NK-92 (cell line): ENCODE data around the gene CATSPERB.
"Not testable (repeated sequence)": the region's sequence is repeated elsewhere in the genome, so short reads cannot be mapped to it uniquely, and the experiment has no call there.

Experiments used
- DNase-seq: peaks from one replicate; lab custom pipeline; 2025; ENCODE audit not compliant: unreplicated experiment; lab: John Stamatoyannopoulos, UW

CATSPERB gene

DNA sequence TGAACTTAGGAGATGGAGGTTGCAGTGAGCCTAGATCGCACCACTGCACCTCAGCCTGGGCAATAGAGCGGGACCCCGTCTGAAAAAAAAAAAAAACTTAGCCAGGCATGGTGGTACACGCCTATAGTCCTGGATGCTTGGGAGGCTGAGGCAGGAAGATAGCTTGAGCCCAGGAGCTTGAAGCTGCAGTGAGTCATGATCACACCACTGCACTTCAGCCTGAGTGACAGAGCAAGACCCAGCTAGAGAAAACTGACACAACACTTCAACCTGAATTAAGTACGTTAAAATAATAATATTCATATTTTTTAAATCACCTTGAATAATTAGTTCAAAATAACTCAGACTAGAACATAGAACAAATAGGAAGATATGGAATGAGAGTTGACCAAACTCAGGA is 5.7 kb upstream of the CATSPERB start:
- DNase-seq, result no peak

DNA sequence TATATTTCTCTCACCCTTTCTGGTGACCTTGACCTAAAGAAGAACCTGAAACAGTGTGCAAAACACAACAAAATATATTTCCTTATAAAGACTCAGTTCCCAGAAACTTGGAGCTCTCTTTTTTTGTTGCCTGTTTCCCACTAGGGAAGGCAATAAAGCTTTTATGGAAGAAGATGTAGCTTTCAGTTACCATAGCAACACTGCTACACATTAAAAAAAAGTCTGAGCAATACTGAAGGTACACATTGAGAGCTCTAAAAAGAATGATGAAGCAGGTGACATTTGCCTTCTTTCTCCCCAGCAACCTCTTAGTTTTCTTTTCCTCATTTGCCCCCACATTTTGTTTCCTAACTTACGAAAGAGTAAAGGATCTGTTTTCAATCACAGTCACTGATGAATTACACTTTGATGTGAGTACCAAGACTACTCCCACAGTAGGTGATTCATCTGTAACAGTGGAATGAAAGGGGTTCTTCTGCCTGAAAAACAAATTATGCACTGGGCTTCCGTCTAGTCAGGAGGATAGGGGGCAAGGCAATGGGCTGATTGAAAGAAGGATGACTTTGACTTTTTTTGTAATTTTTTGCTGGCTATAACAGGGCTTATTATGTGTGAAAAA is 1.1 kb upstream of the CATSPERB start:
- no peak for DNase-seq

DNA sequence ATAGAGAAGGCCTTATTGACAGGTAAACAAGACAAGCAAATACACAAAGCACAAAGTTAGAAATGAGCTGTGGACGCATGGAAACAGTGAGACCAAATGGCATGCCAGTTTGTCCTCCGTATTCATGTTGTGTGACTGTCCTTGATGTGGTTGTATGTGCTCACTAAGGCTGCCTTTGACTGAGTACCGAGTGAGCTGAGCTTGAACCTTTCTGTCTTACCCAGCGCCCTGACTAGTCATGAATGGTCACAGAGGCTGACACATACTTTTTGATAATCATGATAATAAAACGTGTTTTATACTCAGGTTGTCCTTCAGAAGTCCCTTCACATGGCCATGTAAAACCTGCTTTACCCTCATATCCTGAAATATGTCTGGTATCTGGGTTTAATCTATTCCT is 553 bp upstream of the CATSPERB start:
- DNase-seq, result no peak

DNA sequence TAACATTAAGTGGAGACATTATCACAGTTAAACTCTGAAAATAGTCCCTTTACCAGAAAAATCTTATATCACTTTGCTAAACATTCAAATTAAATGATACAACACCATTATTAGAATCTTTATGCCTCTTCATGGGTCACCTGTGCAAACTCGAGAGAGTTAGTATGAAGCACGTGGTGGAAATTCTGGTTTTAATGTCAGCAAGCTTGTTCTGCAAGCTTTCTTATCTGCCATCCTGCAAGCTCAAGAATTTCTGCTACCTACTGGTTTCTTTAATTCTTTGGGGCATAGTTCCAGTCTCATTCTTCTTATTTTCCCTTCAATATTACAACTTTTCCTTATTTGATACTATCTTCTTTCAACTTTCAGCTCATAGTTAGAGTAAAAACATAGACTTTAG is 868 bp downstream of the CATSPERB start:
- no peak for DNase-seq

DNA sequence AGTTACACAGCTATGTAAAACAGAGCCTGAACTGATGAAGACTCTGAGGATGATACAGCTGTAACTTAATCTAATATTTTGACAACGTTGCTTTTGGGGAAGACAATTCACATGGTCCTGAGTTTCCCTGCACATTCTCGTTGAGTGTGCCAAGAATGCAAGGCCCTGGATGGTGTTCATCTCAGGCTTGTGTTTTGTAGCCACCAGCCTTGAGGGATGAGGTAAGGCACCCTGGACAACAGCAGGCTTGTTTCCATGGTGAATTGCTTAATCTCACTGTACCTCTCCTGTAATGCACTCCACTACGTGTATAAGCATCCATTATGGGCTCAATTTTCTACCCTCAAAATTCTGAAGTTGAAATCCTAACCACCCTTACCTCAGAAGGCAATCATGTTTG is 2.1 kb downstream of the CATSPERB start:
- no peak for DNase-seq

- DNase-seq, result no peak
Measured at GRCh38 chr14:91728616-91729183, 3.2 kb downstream of the CATSPERB start.

DNA sequence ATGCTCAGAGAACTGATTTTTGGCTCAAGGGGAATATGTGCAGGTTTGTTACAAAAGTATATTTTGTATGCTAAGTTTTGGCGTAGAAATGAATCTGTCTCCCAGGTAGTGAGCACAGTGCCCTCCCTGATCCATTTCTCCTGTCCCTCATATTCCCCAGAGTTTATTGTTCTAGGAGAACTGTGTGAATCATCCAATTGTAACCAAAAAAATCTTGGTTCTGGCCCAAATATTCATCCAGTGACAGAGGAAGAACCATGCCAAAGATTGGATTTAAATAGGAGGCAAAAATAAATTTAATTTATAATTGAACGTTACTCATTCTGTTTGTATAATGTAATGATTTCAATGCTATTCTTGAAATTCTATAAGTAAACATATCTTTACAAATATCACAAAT is 4.8 kb downstream of the CATSPERB start:
- DNase-seq, result no peak

GRCh38 chr14:91723501-91723900 is 8.4 kb downstream of the CATSPERB start:
- DNase-seq, result no peak

GRCh38 chr14:91722386-91722785 is 9.5 kb downstream of the CATSPERB start:
- DNase-seq, result no peak

- no peak for DNase-seq
Measured at GRCh38 chr14:91719839-91720238, 12.0 kb downstream of the CATSPERB start.

DNA sequence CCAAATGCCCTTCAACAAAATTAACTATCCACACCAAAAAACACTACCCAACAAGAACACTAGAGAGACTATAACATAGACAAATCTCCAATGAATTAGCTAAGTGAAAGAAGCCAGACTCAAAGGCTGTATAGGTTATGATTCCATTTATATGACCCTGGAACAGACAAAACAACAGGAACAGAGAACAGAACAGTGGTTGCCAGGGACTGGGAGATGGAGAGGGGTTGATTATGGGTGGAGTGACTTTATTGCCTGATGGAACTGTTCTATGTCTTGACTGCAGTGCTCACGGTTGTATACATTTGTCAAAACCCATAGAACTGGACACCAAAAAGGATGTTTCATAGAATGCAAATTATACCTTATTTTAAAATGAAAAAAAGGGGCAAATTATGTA is 14.9 kb downstream of the CATSPERB start:
- DNase-seq, result no peak

GRCh38 chr14:91714805-91715204 is 17.1 kb downstream of the CATSPERB start:
- no peak for DNase-seq

DNA sequence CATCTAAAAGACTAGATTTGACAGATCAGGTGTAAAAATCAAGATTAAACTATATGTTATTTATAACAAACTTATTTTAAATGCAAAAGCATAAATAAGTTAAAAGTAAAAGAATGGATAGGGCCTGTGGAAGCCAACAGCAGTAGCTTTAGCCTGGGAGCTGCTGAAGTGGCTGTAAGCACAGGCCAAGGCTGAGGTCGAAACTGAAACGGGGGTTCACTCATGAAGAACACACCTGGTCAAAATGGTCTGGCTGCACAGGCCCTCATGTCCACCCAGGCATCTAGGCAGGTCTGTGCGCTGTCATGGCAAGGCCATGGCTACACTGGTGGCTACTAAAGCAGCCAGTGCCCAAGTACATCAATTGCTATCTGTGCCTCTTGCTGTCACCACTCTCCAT is 23.1 kb downstream of the CATSPERB start:
- no peak for DNase-seq

DNA sequence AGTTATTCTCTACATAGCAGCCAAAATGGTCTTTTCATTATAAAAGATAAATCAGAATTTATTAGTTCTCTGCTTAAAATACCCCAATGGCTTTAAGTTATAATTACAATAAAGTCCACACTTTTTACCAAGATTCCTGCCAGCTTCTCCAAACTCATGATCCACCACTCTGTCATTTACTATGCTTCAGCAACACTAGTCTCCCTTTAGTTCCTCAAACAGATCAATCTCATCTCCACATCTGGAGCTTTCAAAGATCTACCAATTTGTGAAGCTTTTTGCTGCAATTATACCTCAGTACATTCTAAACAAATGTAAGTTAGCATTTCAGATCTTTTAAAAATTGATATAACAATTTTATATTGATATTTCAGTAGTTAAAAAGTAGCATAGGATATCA is 24.9 kb downstream of the CATSPERB start:
- no peak for DNase-seq

- no peak for DNase-seq
Measured at GRCh38 chr14:91694643-91695042, 37.2 kb downstream of the CATSPERB start.

DNA sequence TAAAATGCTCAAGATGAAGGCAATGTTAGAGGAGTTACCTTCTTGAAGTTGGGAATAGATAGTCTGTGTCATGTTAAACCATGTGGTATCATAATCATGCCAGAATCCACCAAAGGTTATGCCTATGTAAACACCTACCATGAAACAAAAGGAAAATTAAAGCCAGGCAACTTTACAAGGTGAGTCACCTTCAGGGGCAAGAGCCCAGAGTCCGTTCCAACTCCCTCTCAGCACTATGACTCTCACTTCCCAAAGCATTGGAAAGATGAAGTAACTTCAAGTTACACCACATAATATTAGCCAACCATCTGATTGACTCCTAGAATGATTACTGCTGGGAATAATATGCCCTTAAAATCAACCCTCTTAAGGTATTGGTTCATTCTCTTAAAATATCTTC is 38.5 kb downstream of the CATSPERB start:
- DNase-seq, result no peak

GRCh38 chr14:91692075-91692474 is 39.8 kb downstream of the CATSPERB start:
- no peak for DNase-seq

- DNase-seq, result no peak
Measured at GRCh38 chr14:91689608-91690007, 42.3 kb downstream of the CATSPERB start.

DNA sequence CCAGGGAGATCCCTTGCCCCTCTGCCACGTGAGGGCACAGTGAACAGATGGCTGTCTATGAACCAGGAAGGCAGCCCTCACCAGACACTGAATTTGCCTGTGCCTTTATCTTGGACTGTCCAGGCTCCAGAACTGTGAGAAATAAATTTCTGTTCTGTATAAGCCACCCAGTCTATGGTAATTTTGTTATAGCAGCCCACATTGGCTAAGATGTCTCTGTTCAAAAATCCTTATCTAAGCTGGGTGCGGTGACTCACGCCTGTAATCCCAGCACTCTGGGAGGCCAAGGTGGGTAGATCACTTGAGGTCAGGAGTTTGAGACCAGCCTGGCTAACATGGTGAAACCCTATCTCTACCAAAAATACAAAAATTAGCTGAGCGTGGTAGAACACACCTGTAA is 44.5 kb downstream of the CATSPERB start:
- not testable (repeated sequence) for DNase-seq

DNA sequence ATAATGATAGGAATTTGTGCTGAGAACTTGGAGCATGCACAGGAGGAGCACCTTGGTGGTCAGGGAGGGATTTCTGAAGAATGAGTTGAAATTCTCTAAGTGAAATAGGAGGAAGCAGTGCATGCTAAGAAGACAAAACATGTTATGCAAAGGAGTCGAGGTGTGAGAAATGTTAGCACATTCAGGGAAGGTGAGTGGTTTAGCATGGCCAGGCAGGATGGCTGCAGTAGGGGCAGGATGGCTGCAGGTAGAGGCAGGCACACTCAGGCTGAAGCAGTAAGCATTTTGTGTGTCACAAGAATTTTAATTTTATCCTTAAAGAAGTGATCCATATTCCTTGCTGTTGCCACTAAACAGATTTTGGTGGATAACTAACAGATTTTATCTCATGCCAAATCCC is 46.3 kb downstream of the CATSPERB start:
- no peak for DNase-seq

DNA sequence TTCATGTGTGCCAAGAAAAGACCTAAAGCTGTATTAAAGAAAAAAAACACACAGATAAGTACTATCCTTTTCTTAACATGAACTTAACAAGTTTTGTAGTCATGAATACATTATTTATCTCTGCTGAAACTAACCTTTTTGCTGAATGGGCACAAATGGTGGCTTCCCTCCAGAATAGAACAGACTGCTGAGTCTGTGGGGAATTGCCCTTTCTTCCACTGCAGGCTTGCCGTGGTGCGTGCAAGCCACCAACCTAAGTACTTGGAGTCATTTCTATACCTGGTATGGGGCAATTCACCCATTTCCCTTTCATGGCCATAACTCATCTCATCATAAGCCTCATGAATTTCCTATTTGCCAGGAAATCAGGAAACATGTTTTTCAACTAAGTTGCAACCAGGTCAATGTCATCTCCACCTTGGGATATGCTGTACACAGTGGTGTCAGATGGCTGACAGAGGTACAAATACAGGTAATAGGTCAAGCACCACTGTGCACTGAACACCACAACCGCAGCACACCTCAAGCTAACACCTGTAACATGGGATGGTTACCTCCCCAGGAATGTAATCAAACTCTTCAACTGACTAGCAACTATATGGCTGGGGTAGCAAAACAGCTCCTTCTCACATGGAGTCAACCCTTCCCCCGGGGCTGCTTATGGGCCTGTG is 49.9 kb downstream of the CATSPERB start:
- no peak for DNase-seq

GRCh38 chr14:91681118-91681517 is 50.8 kb downstream of the CATSPERB start:
- no peak for DNase-seq

- no peak for DNase-seq
Measured at GRCh38 chr14:91679273-91679672, 52.6 kb downstream of the CATSPERB start.
